Umbilical cord (tissue), 2 donors: ENCODE results near the gene NKTR. TPM values are rescaled to one million over a fixed set of nuclear protein-coding genes. Genes with fewer than 3 reads are reported as not detected.

Source experiments
- DNase-seq: peaks from one replicate; pipeline ENCODE4 v3.0.0-alpha.2; 2015; ENCODE audit warnings: low spot score
- total RNA-seq: library from RNA; depleted of rRNA; stranded (reverse); fragments of >200 nt; gene quantifications from one replicate; pipeline ENCODE4 v1.2.3, GENCODE V29; 2014; ENCODE audit warnings: low replicate concordance; ENCODE audit not compliant: insufficient read depth

NKTR gene
- total RNA-seq, 1 donor from 2014 or later, result 149 TPM

- DNase-seq, result no peak
Observed at GRCh38 chr3:42694366-42694765, 93.9 kb downstream of the NKTR start.

GRCh38 chr3:42696356-42697288 lies 96.1 kb downstream of the NKTR start:
- DNase-seq, result no peak

GRCh38 chr3:42697289-42698051 lies 97.0 kb downstream of the NKTR start:
- no peak for DNase-seq

Other genes starting within 250 kb of the NKTR start
- not detected for gene LYZL4, start 190.1 kb upstream of the NKTR start, total RNA-seq
- gene VIPR1, start 98.0 kb upstream of the NKTR start, total RNA-seq, result 4.1 TPM
- gene SEC22C, start 18.7 kb upstream of the NKTR start, total RNA-seq, result 37.8 TPM
- gene SS18L2, start 9.8 kb upstream of the NKTR start, total RNA-seq, result 7.7 TPM
- gene ZBTB47, start 53.0 kb downstream of the NKTR start, total RNA-seq, result 49.8 TPM
- gene KLHL40, start 84.9 kb downstream of the NKTR start, total RNA-seq, result not detected
- gene HHATL, start 102.1 kb downstream of the NKTR start, total RNA-seq, result not detected
- gene CCDC13, start 172.6 kb downstream of the NKTR start, total RNA-seq, result not detected
- gene HIGD1A, start 203.8 kb downstream of the NKTR start, total RNA-seq, result 125 TPM
- 10.4 TPM for gene ACKR2, start 208.8 kb downstream of the NKTR start, total RNA-seq